ENCODE measurements around the gene SEMA7A. TPM values are rescaled to one million over a fixed set of nuclear protein-coding genes. Genes with fewer than 3 reads are reported as not detected.

The SEMA7A gene
- polyA plus RNA-seq, 1 of the 3 experiments (the other 2 are of a cell fraction), result 1.3 TPM

- 93% methylated on average over 4 of the region's 4 CpGs for WGBS (ENCODE audit: low lambda C conversion rate)
- peak overlapping the region in 1 of 2 experiments; percentile 51; a peak in 2 of 4 replicates for H3K27ac ChIP-seq (ENCODE audit: low read depth in 2 of 2, low read length in 1 of 2)
- H3K4me1 ChIP-seq (ENCODE audit: control insufficient read depth in 1 of 2, insufficient read depth in 2 of 2, low read depth in 1 of 2, low read length in 1 of 2), result peaks cover 0 to 12% of the 10 kb centered on the region in 2 experiments; a peak in 2 of 4 replicates
- peaks cover 7% of the 10 kb centered on the region for H3F3A ChIP-seq (replicated peaks; ENCODE audit: insufficient read depth)
- H3K79me2 ChIP-seq (ENCODE audit: insufficient read depth), result no peaks in the 10 kb centered on the region
- ChIA-PET CTCF (interaction anchor here (1.2 kb wide), 1 partner anchor 32 kb away, joined by 6 read pairs; no protein-coding TSS in a partner anchor), POLR2A (no interaction called here)
- H3K27me3 ChIP-seq (ENCODE audit: insufficient read depth), result no peaks in the 10 kb centered on the region
- H3K4me2 ChIP-seq, result peak overlapping the region; percentile 49; the same call in 1 of the 2 replicates
- peak overlapping the region; percentile 34; the same call in 1 of the 2 replicates for H3K9ac ChIP-seq
- DNase-seq, result no peak
- H4K20me1 ChIP-seq (ENCODE audit: insufficient read depth), result no peaks in the 10 kb centered on the region
- TF ChIP-seq, protein P1, sequence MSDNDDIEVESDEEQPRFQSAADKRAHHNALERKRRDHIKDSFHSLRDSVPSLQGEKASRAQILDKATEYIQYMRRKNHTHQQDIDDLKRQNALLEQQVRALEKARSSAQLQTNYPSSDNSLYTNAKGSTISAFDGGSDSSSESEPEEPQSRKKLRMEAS (IDR thresholded peaks at IDR 0.05; ENCODE audit: low read depth), result no peak
- TF ChIP-seq SIN3A (IDR thresholded peaks at IDR 0.05; ENCODE audit: borderline replicate concordance, low read depth, low read length), result no peak
- no peak for TF ChIP-seq NFIC (IDR thresholded peaks at IDR 0.05; ENCODE audit: borderline replicate concordance)
- no peak for TF ChIP-seq FOXM1 (IDR thresholded peaks at IDR 0.05; ENCODE audit: low read depth)
- no peak for TF ChIP-seq RCOR1 (IDR thresholded peaks at IDR 0.05; ENCODE audit: low read length)
- no peak for TF ChIP-seq NRF1 (IDR thresholded peaks at IDR 0.05; ENCODE audit: low read depth, low read length)
- TF ChIP-seq, protein P2, sequence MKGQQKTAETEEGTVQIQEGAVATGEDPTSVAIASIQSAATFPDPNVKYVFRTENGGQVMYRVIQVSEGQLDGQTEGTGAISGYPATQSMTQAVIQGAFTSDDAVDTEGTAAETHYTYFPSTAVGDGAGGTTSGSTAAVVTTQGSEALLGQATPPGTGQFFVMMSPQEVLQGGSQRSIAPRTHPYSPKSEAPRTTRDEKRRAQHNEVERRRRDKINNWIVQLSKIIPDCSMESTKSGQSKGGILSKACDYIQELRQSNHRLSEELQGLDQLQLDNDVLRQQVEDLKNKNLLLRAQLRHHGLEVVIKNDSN (IDR thresholded peaks at IDR 0.05; ENCODE audit: borderline replicate concordance, low read depth), result no peak
- TF ChIP-seq GABPA (IDR thresholded peaks at IDR 0.05; ENCODE audit: low read depth), result no peak
- TF ChIP-seq MXI1 (IDR thresholded peaks at IDR 0.05; ENCODE audit: low read depth, low read length), result no peak
- no peak for TF ChIP-seq TAF1 (IDR thresholded peaks at IDR 0.05; ENCODE audit: borderline replicate concordance, low read depth, low read length)
- TF ChIP-seq SMC3 (IDR thresholded peaks at IDR 0.05; ENCODE audit: low read depth, low read length), result no peak
- no peak for TF ChIP-seq FOXJ3 (CRISPR knock-in tag; IDR thresholded peaks at IDR 0.05)
- no peak for TF ChIP-seq JUND (IDR thresholded peaks at IDR 0.05)
- no peak for TF ChIP-seq EZH2phosphoT487 (IDR thresholded peaks at IDR 0.05; ENCODE audit: borderline replicate concordance, low read depth)
- TF ChIP-seq TCF12 (IDR thresholded peaks at IDR 0.05), result no peak
- TF ChIP-seq RXRA (IDR thresholded peaks at IDR 0.05; ENCODE audit: borderline replicate concordance, low read depth), result no peak
- no peak for TF ChIP-seq ELF1 (IDR thresholded peaks at IDR 0.05)
- TF ChIP-seq, protein P3, sequence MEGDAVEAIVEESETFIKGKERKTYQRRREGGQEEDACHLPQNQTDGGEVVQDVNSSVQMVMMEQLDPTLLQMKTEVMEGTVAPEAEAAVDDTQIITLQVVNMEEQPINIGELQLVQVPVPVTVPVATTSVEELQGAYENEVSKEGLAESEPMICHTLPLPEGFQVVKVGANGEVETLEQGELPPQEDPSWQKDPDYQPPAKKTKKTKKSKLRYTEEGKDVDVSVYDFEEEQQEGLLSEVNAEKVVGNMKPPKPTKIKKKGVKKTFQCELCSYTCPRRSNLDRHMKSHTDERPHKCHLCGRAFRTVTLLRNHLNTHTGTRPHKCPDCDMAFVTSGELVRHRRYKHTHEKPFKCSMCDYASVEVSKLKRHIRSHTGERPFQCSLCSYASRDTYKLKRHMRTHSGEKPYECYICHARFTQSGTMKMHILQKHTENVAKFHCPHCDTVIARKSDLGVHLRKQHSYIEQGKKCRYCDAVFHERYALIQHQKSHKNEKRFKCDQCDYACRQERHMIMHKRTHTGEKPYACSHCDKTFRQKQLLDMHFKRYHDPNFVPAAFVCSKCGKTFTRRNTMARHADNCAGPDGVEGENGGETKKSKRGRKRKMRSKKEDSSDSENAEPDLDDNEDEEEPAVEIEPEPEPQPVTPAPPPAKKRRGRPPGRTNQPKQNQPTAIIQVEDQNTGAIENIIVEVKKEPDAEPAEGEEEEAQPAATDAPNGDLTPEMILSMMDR (IDR thresholded peaks at IDR 0.05), result no peak
- TF ChIP-seq CHD2 (IDR thresholded peaks at IDR 0.05; ENCODE audit: low read length, partially characterized antibody), result no peak
- no peak for TF ChIP-seq RAD21 (IDR thresholded peaks at IDR 0.05; ENCODE audit: low read length)
- H3K36me3 ChIP-seq (replicated peaks in 1 of 2; ENCODE audit: control insufficient read depth in 1 of 2, insufficient read depth in 2 of 2, low read length in 1 of 2), result no peaks in the 10 kb centered on the region
- H2AFZ ChIP-seq (ENCODE audit: low read depth), result peak overlapping the region; percentile 74; the same call in 1 of the 2 replicates
- H3K9me2 ChIP-seq, result no peaks in the 10 kb centered on the region
- H3K9me3 ChIP-seq, result no peaks in the 10 kb centered on the region
- H3K4me3 ChIP-seq (ENCODE audit: low read depth in 2 of 2, low read length in 1 of 2), result no peak overlapping the region
Observed at GRCh38 chr15:74406517-74406916, 27.2 kb downstream of the SEMA7A start.
